ENCODE measurements around the gene RANBP17.

RANBP17 gene

GRCh38 chr5:170903075-170903474 is 41.3 kb downstream of the RANBP17 start:
- TF ChIP-seq TSHZ2 (CRISPR knock-in tag; IDR thresholded peaks at IDR 0.05) (no peak), CSRNP3 (CRISPR knock-in tag; IDR thresholded peaks at IDR 0.05) (no peak), CSDC2 (CRISPR knock-in tag; IDR thresholded peaks at IDR 0.05) (no peak)
- ATAC-seq, result no peak

- no peak for ATAC-seq
- TF ChIP-seq GLIS3 (CRISPR knock-in tag; IDR thresholded peaks at IDR 0.05), result no peak
Observed at GRCh38 chr5:170907758-170908157, 45.9 kb downstream of the RANBP17 start.

- no peak for TF ChIP-seq ARNTL (CRISPR knock-in tag; IDR thresholded peaks at IDR 0.05; ENCODE audit: borderline replicate concordance, low read depth)
- TF ChIP-seq ESRRG (CRISPR knock-in tag; IDR thresholded peaks at IDR 0.05), result no peak
- no peak for TF ChIP-seq CSRNP3 (CRISPR knock-in tag; IDR thresholded peaks at IDR 0.05)
- no peak for TF ChIP-seq TOX (CRISPR knock-in tag; IDR thresholded peaks at IDR 0.05; ENCODE audit: borderline replicate concordance)
- no peak for TF ChIP-seq ZNF70 (CRISPR knock-in tag; IDR thresholded peaks at IDR 0.05)
- TF ChIP-seq RARB (CRISPR knock-in tag; IDR thresholded peaks at IDR 0.05), result no peak
- TF ChIP-seq ZNF565 (CRISPR knock-in tag; conservative IDR thresholded peaks at IDR 0.05; ENCODE audit: low read depth), result no peak
- no peak for TF ChIP-seq ZNF8 (CRISPR knock-in tag; IDR thresholded peaks at IDR 0.05)
- no peak for TF ChIP-seq OSR1 (CRISPR knock-in tag; IDR thresholded peaks at IDR 0.05)
Observed at GRCh38 chr5:170913573-170913972, 51.8 kb downstream of the RANBP17 start.

GRCh38 chr5:170917113-170917512 is 55.3 kb downstream of the RANBP17 start:
- TF ChIP-seq RARB (CRISPR knock-in tag; IDR thresholded peaks at IDR 0.05) (no peak), CREB5 (CRISPR knock-in tag; IDR thresholded peaks at IDR 0.05; ENCODE audit: low read depth) (no peak), BACH2 (CRISPR knock-in tag; IDR thresholded peaks at IDR 0.05; ENCODE audit: borderline replicate concordance) (no peak), ARNTL (CRISPR knock-in tag; IDR thresholded peaks at IDR 0.05; ENCODE audit: borderline replicate concordance, low read depth) (no peak), ZC3H10 (CRISPR knock-in tag; IDR thresholded peaks at IDR 0.05) (no peak), OSR1 (CRISPR knock-in tag; IDR thresholded peaks at IDR 0.05) (no peak), CSDC2 (CRISPR knock-in tag; IDR thresholded peaks at IDR 0.05) (no peak), TCF4 (CRISPR knock-in tag; IDR thresholded peaks at IDR 0.05; ENCODE audit: borderline replicate concordance) (no peak), PATZ1 (CRISPR knock-in tag; IDR thresholded peaks at IDR 0.05; ENCODE audit: borderline replicate concordance) (no peak), ZNF70 (CRISPR knock-in tag; IDR thresholded peaks at IDR 0.05) (no peak), TOX (CRISPR knock-in tag; IDR thresholded peaks at IDR 0.05; ENCODE audit: borderline replicate concordance) (no peak), ZNF565 (CRISPR knock-in tag; conservative IDR thresholded peaks at IDR 0.05; ENCODE audit: low read depth) (no peak), CSRNP3 (CRISPR knock-in tag; IDR thresholded peaks at IDR 0.05) (no peak), ZFP30 (CRISPR knock-in tag; IDR thresholded peaks at IDR 0.05) (no peak), TSHZ2 (CRISPR knock-in tag; IDR thresholded peaks at IDR 0.05) (no peak), ZFP3 (CRISPR knock-in tag; IDR thresholded peaks at IDR 0.05) (no peak), SNAI2 (CRISPR knock-in tag; IDR thresholded peaks at IDR 0.05) (no peak), ISL1 (CRISPR knock-in tag; IDR thresholded peaks at IDR 0.05) (no peak), PPARA (CRISPR knock-in tag; IDR thresholded peaks at IDR 0.05; ENCODE audit: borderline replicate concordance) (no peak)
- no peak for ATAC-seq

More at GRCh38 chr5:170913573-170913972, 51.8 kb downstream of the RANBP17 start:
- no peak for ATAC-seq

All from SK-N-SH treated with all-trans-retinoic acid at 6 μM for 48 hours (cell line).